Posterior cingulate gyrus (tissue), 11 donors: ENCODE measurements around the gene CCDC187.

Experiments
- DNase-seq, 10 donors: peaks; one replicate each; pipeline versions ENCODE4 v3.0.0 to v3.0.0-alpha.2; 2020 to 2021; ENCODE audit warnings: mixed read lengths in 3 of 10
- intact Hi-C: fragments of 100-400 bp; cut with DNase I; formaldehyde crosslinking; loops from one replicate; pipeline ENCODE4 v1.15.1; 2023

The CCDC187 gene

DNA sequence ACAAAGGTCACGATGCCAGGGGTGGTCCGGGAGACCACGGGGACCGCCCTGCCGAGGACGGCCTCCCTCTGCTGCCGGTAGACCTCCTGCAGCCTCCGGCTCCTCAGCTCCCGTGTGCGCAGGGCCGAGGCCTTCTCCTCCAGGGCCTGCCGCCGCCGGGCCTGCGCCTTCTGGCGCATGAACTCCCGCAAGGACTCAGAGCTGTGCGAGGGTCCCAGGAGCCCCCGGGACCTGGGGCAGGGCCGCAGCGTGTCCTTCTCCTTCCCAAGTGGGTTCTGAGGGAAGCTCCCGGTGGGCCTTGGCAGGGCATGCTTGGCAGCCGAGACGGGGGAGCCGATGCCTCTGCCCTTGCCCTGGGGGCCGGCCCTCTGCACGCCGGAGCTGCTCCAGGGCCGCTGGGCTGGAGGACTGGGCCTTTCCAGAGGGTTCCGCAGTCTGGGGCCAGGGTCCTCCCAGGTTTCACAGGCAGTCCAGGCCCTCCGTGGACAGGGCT is 13.3 kb downstream of the CCDC187 start:
- DNase-seq, result peak in 3 of 10 donors; percentile 53 to 62 (median 58)
- intact Hi-C loops, result no loop called here

DNA sequence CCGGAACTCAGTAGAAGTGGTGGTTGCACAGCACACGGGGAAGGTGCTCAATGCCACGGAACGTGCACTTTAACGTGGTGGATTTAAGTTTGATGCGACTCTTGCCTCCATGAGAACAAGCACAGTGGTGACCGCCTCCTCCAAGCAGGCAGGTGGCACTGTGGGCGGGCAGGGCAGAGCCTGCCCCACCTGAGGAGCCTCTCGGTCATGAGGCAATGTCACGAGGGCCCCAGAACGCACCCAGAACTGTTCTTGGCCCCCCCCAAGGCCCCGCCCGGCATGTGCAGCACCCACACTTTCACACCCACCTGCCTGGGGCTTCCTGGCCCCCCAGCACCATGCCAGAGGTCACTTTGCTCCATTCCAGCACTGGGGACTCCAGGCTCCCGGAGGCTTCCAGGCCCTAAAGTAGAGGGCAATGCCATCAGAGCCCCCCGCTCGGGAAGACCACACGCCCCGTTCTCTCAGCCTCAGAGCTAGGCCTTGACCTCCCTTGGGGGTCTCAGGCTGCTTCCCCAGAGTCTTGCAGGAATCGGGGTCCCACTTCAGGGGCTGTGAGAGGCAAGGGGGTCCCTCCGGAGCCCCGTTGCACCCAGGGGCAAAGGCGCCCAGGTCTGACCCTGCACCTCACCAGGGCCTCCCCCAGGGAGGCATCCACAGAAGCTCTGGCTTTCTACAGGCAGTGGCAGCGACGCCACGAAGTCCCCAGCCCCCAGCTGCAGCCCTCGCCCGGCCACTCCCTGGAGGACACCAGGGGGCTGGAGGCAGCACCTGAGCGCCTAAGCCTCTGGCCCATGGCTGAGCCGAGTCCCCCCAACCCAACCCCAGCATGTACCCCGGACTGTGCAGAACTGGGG is 14.0 kb downstream of the CCDC187 start:
- intact Hi-C loops, result no loop called here
- DNase-seq, result peak in 2 of 10 donors; percentile 64 to 74

DNA sequence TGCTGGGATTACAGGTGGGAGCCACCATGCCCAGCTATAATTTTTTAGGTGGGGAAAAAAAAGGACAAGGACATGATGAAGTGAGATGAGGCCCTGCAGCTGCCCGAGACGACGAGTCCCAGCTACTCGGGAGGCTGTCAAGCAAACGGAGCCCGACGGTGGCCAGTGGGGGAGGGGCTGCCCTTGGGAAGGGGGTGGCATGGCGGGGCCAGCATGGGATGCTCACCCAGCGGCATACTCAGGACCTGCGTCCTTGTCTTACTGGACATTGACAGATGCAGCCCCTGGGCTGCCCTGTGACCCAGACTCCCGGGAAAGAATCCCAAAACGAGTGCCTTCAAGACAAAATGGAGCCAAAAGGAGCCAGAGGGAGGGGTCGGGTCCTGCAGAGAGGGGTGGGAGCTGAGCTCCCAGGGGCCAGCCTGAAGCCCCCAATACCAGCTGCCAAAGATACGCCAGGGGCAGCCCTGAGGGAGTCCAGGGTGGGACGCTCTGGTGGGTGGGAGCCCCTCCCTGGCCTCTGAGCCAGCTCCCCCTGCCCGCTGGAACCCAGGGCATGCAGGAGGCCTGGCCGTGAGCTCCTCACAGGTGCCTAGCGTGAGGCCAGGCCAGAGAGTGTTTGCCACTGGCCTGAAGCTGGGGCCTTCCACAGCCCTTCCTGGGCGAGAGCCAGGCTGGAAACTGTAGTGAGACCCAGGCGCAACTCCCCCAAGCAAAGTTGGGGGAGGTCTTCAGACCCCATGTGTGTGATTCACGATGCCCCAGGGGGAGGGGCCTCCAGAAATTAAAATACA is 15.7 kb downstream of the CCDC187 start:
- intact Hi-C loops, result no loop called here
- peak in 2 of 10 donors; percentile 61 to 65 for DNase-seq

DNA sequence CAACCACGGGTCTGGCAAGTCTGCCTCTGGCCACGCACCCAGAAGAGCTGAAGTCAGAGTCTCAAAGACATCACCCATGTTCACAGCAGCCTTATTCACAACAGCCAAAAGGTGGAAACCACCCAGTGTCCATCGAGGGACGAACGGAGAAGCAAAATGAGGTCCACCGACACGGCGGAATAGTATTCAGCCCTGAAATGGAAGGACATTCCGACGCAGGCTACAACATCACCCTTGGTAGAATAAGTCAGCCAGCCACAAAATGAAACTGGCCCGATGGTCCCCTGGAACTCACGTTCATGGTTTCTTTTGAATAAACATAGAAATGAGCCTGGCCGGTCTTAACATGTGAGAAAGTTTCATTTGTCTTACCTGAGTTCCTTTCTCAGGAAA is 16.9 kb downstream of the CCDC187 start:
- intact Hi-C loops, result no loop called here
- peak in 1 of 10 donors; percentile 37 for DNase-seq

DNA sequence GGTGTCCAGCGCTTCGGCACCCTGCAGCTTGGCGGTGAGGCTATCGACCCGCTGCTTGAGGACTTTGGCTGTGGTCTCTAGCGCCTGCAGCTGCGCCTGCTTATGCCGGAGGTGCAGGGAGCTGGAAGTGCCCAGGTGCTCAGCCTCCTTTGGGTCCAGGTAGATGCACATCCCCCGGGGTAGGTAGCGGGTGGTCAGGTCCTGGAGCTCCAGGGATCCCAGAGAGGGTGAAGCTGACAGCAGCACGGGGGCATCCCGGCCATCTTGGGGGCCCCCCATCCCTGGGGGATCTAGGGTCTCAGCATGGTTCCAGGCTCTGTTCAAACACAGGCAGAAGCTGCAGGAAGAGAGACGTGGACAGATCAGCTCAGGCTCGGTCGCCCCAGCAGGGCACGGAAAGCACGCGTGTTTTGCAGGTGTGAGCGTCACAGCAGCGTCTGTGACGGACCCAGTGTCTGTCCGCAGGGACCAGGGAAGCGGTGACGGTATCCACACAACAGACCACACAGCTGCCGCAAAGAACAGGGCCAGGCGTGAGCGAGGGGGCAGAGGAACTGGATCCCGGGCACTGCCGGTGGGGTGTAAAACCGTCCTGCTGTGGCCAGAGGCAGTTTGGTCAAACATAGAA is 17.4 kb downstream of the CCDC187 start:
- intact Hi-C loops, result no loop called here

DNA sequence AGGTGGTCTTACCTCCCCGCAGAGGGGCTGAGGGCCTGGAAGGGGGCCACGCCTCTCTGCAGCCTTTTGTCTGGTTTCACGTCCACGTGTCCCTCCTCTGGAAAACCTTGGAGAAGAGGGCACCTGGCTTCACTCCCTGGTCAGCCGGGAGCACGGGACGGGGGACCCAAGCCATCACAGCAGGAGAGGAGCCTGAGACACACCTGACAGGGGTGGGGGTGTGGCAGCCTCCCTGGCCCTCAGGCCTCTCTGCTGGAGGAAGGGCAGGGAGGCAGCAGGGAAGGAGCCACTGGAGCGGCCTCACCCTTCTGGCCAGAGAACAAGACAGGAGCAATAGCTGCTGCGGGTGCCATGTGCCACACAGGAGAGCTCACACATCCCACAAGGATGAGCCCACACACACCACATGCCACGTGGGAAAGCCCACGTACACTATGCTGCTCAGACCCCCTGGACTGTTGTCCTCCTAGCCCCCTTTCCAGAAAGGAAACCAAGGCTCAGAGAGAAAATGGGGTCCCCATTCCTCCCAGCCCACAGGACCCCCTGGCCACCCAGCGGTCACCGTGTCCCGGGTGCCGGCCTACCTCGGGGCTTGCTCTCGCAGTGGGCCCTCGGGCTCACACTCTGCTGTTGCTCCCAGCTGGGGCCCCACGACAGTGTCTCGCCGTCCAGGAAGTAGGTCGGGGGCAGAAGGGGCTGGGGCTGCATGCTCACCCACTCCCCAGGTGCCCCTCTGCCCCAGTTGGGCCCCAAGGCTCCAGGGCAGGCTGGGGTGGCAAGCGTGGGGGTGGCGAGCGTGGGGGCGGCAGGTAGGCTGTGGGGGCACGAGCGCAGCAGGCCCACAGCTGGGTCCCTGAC is 18.2 kb downstream of the CCDC187 start:
- DNase-seq, result peak in 3 of 10 donors; percentile 41 to 56 (median 52)
- intact Hi-C loops, result no loop called here

More for the DNA sequence above, 17.4 kb downstream of the CCDC187 start:
- peak in 3 of 10 donors; percentile 58 to 75 (median 72) for DNase-seq

DNA sequence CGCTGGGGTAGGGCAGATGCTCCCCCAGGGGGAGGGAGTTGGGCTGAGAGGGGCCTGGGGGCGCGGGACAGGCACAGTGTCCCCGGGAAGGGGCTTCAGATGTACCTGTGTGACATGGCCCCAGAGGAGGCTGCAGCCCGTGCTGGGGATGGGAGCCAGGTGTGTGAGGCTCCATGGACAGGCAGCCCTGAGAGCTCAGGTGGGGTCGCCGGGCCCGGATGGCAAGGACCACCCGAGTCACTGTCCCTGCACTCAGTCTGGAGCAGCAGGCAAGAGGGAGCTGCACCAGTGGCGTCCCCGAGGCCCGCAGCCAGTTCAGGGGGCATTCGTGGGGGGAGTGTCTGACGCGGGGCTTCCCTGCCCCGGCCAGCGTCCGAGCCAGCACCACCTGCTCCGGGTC is 18.9 kb downstream of the CCDC187 start:
- DNase-seq, result peak in 3 of 10 donors; percentile 59 to 81 (median 69)
- intact Hi-C loops, result no loop called here

DNA sequence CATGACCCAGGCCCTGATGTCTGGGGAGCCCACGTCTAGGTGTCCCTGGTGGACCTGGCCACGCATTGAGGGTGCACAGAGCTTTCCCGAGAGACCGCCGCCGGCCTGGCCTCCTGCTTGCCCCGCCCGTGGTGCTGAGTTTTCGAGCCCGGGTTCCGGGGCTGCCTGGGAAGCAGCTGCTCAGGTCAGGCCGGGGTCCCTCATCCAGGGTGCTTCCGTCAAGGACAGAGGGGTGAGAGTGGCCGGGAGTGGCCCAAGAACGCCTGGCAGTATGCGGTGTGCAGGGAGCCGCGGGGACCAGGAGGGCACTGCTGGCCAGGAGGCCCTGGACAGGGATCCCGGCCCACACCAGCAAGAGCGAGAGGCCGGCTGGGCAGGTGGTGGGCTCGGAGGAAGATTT is 19.6 kb downstream of the CCDC187 start:
- DNase-seq, result peak in 3 of 10 donors; percentile 63 to 82 (median 82)

DNA sequence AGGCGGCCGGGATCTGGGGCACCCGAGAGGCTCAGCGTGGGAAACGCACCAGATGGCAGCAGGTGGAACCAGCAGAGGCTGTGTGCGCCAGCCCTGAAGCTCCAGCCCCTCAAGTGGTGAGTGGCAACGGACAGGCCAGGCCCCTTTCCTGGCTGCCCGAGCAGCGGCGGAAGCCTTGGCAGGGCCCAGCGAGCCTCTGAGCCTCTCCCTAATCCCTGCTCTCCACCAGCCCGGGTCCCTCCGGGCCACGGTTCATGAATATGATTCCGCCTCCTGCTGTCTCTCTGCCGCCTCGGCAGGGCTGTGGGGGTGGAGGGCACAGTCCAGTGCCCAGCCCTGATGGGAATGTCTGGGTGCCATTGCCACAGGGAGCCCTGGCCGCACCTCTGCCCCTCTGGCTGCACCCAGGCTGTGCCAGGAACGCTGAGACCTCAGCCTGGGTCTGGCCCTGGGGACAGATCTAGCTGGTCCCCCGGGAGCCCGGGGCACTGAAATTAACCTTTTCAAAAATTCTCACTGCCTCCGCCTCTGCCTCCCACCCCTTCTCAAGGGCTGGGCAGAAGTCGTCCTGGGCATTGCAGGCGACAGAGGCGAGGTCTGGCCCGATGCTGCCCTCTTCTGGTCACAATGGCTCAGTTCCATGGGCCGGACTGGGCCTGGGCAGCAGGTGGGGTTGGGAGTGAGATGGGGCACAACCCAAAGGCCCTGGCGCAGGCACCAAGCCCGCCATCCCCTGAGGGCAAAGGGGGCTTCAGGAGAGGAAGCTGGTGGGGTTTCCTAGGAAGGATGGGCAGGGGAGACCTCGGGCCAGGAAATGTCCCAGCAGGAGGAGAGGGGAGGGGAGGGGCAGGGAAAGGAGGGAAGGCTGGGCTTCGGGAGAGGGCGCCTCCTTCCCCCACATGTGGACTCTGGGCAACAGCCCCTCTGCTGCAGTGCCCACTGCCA is 20.3 kb downstream of the CCDC187 start:
- DNase-seq, result peak; percentile 59 to 97 (median 84)
- intact Hi-C loops, result loop anchor here (1.0 kb wide), 1 partner anchor 113 kb away; no protein-coding TSS in a partner anchor

More for the DNA sequence above, 19.6 kb downstream of the CCDC187 start:
- intact Hi-C loops, result no loop called here

DNA sequence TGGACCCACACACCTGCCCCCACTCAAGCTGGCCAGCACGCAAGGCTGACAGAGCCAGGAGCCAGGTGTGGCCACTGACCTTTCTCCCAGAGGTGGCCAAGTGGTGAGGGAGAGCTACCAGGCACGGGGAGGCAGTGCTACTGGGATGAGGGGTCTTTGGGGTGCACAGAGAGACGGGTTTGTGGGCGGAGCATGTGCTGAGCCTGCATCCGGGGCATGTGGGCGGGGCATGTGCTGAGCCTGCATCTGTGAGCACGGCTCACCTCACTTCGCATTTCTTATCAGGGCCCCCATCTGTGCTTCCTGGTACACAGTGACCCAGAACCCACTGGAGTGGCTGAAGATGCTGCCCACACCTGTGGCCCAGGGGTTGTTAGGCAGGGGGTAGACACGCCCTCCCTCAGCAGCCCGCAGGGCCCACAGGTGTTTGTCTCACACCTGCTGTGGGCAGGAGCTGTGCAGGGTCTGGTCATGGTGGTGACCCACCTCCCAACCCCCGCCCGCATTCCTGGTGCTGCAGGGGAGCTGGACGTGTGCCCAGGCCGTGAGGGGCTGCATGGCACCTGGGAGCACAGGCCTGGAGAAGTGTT is 21.5 kb downstream of the CCDC187 start:
- no peak for DNase-seq
- intact Hi-C loops, result no loop called here

DNA sequence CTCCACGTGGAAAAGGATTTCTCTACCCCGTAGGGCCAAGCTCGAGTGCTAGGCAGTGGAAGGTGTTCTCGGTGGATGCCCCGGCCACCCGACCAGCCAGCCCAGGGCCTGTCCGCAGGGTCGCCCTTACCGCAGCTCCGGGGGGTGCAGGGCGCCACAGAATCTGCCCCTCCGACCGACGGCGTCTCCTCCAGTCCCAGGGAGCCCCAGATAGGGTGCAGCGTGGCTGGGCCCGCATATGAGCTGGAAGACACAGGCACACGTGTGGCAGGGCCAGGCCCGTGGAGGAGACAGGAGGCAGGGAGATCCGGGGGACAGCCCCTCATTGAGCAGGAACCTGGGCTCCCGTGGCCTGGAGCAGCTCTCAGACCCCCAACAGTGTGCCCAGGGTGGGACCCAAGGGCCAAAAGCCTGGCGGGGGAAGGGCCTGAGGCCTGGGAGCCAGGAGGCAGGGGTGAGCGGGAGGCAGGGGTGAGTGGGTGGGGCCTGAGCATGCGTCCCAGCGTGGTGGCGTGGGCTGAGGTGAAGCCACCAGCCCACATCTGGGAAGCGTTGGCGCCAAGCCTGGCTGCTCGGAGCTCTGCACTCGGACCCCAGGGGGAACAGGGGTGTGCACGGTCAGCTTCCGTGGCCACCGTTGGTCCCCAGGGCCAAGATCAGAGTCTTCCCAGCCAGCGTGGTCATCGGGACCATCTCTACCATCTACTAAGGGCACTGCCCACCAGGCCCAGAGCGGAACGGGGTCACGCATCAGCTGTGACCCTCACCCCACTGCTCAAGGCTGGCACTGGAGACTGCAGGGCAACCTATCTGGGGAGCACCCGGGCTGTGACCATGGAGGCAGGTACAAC is 22.2 kb downstream of the CCDC187 start:
- intact Hi-C loops, result no loop called here
- no peak for DNase-seq

DNA sequence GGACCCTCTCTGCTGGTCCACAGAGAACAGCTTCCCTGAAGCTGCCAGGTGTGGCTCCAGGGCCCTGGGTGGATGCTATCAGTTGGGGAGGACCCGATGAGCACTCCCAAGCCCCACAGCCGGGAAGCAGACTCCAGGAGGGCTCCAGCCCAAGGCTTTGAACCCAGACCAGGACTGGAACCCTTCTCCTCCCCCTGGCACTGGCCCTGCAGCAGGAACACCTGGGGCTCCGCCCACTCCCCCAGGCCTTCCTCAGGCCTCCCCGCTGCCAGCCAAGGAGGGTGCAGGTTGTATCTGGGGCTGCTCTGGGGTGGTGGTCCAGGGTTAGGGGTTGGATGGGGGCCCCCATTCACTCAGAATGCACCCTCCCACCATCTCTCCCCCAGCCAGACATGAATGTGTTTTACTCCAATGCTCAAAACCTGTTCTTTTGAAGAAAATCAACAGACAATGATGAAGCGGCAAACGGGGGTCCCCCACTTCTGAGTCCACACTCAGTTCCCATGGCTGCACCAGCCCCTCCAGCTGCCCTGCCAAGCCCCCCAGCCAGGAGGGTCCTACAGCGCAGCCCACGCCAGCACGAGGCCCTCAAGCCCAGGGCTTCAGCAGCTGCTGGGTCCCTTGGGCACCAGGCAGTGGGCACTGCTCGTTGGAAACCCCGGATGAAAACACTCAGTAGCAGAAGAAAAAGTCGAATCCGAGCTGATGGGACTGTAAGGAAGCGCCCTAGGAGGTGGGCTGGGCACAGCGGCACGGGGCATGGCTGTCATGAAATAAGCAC is 23.2 kb downstream of the CCDC187 start:
- intact Hi-C loops, result no loop called here
- no peak for DNase-seq

DNA sequence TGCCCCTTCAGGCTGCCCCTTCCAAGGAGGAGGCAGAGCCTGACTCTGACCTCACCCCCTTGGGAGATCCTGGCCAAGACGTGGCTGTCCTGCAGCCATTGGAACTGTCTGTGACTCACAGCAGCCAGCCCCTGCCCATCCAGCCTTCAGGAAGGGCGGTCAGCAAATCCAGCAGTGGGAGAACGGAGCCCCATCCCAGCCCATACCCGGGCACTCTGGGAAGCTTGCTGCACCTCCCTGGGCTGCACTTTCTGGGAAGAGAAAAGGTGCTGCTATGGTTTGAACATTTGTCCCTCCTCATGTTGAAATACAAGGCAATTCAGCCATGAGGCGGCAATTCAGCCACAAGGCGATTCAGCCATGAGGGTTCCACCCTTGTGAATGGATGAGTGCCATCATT is 24.4 kb downstream of the CCDC187 start:
- intact Hi-C loops, result no loop called here
- no peak for DNase-seq

DNA sequence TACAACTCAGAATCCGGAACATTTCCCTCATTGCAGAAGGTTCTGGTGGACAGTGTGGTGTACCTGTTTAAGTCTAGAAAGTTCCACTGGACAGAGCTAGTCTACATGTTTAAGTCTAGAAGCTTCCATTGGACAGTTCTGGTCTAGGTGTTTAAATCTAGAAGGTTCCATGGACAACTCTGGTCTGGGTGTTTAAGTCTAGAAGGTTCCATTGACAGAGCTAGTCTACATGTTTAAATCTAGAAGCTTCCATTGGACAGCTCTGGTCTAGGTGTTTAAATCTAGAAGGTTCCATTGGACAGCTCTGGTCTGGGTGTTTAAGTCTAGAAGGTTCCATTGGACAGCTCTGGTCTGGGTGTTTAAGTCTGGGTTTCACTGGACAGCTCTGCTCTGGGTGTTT is 25.0 kb downstream of the CCDC187 start:
- DNase-seq, result no peak
- intact Hi-C loops, result no loop called here

DNA sequence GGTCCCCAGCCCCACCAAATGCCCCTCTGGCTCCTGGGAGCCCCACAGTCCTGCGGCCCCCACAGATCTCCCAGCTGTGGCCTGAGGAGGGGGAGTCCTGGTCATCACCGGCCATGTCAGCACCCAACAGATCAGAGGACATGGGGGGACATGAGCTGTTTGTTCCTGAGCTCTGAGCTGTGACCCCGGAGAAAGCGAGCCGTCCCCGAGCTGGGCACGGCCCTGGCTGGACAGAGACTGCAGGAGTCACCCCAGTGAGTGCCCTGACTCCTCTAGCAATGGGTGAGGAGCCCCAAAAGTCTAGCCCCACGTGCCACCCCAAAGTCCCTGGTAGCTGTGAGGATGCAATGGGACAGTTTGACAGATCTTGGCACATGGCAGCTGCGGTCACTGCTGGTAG is 25.7 kb downstream of the CCDC187 start:
- no peak for DNase-seq
- intact Hi-C loops, result no loop called here

DNA sequence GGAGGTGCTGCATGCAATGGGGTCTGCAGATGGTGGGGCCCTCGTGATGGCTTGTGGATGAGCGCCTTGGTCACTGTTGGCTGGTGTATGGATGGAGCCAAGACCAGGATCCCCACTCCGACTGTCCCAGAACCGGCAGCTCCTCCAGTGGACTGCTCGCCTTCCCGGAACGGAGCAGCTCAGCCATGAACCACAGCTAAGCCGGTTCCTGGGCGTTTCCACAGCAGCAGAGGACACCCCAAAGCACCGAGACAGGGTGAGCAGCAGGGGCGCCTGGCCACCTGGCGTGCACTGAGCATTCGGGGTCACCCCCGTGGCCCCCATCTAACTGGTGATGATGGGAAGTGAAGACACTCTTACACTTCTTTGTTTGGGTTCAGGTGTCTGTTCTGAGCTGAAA is 26.1 kb downstream of the CCDC187 start:
- intact Hi-C loops, result no loop called here
- DNase-seq, result no peak

DNA sequence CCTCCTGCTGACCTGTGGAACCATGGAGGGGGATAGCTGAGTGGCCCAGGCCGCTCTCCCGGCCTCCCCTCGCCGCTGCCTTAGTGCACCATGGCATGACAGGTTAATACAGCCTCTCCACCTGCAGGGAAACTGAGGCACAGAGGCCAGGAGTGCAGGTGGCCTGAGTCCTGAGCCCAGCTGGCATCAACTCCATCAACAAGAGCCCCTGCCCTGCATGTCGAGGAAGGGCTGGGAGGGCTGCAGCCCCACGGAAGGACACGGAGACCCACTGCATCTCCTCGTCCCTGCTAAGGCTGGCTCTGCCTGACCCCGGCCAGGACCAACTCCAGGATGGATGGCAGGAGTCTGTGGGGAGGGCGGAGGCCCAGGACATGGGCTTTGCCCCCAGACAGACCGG is 27.2 kb downstream of the CCDC187 start:
- intact Hi-C loops, result no loop called here
- no peak for DNase-seq
